HUES64 (cell line): ENCODE results near the gene TPPP2.
A peak's percentile ranks its signal among the peaks of the same experiment; 100 is the strongest.

ENCODE experiments used
- H3K27ac ChIP-seq: 2 replicates; pipeline ENCODE4 v1.7.0; 2013; ENCODE audit warnings: low read depth, low read length, inconsistent platforms
- H3K27me3 ChIP-seq: 2 replicates; pipeline ENCODE4 v1.6.1; 2013; ENCODE audit warnings: mild to moderate bottlenecking, low read length; ENCODE audit not compliant: insufficient read depth
- H3K36me3 ChIP-seq: 2 replicates; pipeline ENCODE4 v1.6.1; 2013; ENCODE audit warnings: mild to moderate bottlenecking, low read length; ENCODE audit not compliant: insufficient read depth
- H3K4me1 ChIP-seq: 2 replicates; pipeline ENCODE4 v1.6.1; 2013; ENCODE audit warnings: mild to moderate bottlenecking, low read length, moderate library complexity; ENCODE audit not compliant: insufficient read depth
- H3K4me3 ChIP-seq: 2 replicates; pipeline ENCODE4 v1.5.1; 2013; ENCODE audit warnings: mild to moderate bottlenecking, low read length, moderate library complexity
- H3K9ac ChIP-seq: 2 replicates; pipeline ENCODE4 v1.6.1; 2013; ENCODE audit warnings: mild to moderate bottlenecking, low read depth, low read length
- H3K9me3 ChIP-seq: 2 replicates; pipeline ENCODE4 v1.6.1; 2013; ENCODE audit warnings: low read depth, low read length; ENCODE audit not compliant: insufficient read depth
- WGBS: fragments of 150-250, 120-280 bp; methylation state at CpG from one replicate; pipeline ENCODE4 v1.1.7; 2013; ENCODE audit warnings: missing lambda C conversion rate; 5-methylcytosine and 5-hydroxymethylcytosine counted together

Gene TPPP2

DNA sequence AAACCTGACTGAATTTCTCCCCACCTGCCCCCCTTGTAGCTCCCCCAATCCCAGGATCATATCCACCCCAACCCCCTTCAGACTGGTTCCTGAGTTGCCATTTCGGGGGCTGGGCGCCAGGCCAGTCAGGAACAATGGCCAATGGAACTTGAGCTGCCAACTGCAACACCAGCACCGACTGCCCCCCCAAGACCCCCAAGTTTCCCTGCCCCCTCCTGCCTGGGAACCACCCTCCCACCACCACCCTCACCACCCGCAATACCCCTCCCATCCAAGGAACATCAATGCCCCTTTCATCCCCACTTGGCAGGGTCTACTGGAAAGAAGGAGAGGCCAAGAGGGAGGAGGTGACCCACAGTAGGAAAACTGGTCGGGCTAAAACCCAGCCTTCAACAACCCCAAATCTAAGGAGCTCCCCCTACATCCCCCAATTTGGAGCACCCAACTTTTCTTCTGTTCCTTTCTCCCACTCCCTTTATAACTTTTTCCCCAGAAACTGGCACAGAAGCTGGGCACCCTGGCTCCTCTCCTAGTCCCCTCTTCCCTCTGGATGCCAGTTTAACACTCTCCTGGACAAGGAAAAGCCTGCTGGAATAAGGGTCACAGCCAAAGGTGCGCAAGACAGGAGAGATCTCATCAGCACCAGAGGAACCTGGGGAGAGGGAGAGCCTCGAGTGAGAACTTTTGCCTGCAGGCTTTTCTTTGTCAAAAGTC is 3.6 kb upstream of the TPPP2 start:
- peaks cover 25% of the 10 kb centered on the region for H3K4me1 ChIP-seq
- whole genome bisulfite sequencing, result 53% methylated on average over 7 of the region's 7 CpGs
- H3K27me3 ChIP-seq, result peaks cover 41% of the 10 kb centered on the region
- H3K36me3 ChIP-seq, result no peaks in the 10 kb centered on the region
- peak overlapping the region; percentile 62 for H3K4me3 ChIP-seq
- H3K9me3 ChIP-seq, result no peaks in the 10 kb centered on the region
- peak overlapping the region; percentile 56; the same call in 1 of the 2 replicates for H3K27ac ChIP-seq
- H3K9ac ChIP-seq, result peak overlapping the region; percentile 59; the same call in 1 of the 2 replicates

DNA sequence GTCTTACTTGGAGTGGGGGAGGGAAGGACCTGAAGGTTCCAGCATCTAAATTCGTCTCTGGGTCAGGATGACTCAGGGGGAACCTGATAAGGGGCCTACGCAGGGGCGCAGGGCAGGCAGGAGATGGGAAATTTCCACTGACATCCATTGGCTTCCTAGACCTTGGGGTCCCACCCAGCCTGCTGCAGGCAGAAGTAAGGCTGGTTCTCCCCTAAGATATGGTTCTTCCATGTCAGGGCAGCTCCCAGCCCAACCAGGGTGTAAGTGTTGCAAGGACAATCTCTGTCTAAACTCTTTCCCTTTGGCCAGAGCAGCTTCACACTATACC is 3.1 kb upstream of the TPPP2 start:
- H3K9ac ChIP-seq, result no peak overlapping the region
- no peak overlapping the region for H3K27ac ChIP-seq
- H3K4me1 ChIP-seq, result peaks cover 25% of the 10 kb centered on the region
- peak overlapping the region; percentile 8; the same call in 1 of the 2 replicates for H3K4me3 ChIP-seq
- WGBS, result 46% methylated on average over 3 of the region's 3 CpGs
- peaks cover 40% of the 10 kb centered on the region for H3K27me3 ChIP-seq
- H3K36me3 ChIP-seq, result no peaks in the 10 kb centered on the region
- no peaks in the 10 kb centered on the region for H3K9me3 ChIP-seq

DNA sequence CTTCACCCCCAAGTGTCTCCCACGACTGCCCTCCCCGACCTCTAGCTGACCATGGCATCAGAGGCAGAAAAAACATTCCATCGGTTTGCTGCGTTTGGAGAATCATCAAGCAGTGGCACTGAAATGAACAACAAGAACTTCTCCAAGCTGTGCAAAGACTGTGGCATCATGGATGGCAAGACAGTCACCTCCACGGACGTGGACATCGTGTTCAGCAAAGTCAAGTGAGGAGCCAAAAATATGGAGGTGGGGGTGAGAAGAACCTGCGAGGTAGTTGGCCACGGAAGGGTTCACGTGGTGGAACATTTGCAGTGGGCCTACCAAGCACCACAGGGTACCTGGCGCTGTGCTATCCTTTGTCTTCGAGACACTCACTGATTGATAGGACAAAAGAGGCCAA is 514 bp downstream of the TPPP2 start:
- Histone ChIP-seq H3K27me3 (peaks cover 14% of the 10 kb centered on the region), H3K27ac (no peak overlapping the region), H3K36me3 (no peaks in the 10 kb centered on the region), H3K4me3 (no peak overlapping the region), H3K4me1 (peaks cover 15% of the 10 kb centered on the region), H3K9ac (no peak overlapping the region), H3K9me3 (no peaks in the 10 kb centered on the region)
- WGBS, result 90% methylated on average over 12 of the region's 12 CpGs

DNA sequence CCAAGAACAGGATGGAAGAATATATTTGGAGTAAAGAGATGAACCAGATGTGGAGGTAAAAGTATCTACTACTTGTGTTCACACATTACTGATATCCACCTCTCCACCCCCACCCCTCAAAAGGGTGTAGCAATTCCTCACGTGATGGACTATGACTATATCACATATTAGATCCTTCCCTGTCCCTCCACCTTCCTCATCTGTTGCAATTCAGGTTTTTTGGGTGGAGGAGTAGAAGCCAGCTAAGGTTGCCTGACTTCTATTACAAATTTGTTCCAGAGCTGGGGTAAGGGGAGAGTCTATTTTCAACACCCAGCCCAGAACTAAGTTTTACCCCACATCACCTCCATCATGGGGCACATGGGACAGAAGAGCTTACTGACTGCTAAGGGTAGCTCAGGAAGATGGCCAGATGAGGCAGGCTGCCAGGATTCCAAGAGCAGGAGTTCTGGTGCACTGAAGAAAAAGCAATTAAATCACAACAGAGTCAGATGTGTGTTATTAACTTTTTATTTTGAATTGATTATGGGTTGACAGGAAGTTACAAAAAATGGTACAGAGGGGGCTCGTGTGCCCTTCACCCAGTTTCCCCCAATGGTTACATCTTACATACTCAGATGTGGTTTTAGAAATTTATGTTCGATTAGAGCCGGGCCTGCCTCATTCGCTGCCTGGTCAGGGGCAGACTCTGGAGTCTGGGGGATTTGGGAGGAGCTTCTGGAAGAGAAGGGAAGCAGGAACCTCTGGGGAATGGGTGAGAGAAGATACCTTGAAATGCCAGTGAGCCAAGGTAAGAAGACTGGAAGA is 2.5 kb downstream of the TPPP2 start:
- no peak overlapping the region for H3K9ac ChIP-seq
- 85% methylated on average over 5 of the region's 5 CpGs for WGBS
- no peak overlapping the region for H3K27ac ChIP-seq
- no peak overlapping the region for H3K4me3 ChIP-seq
- H3K36me3 ChIP-seq, result no peaks in the 10 kb centered on the region
- H3K27me3 ChIP-seq, result peaks cover 6% of the 10 kb centered on the region; the same call in 1 of the 2 replicates
- H3K4me1 ChIP-seq, result no peaks in the 10 kb centered on the region
- no peaks in the 10 kb centered on the region for H3K9me3 ChIP-seq

DNA sequence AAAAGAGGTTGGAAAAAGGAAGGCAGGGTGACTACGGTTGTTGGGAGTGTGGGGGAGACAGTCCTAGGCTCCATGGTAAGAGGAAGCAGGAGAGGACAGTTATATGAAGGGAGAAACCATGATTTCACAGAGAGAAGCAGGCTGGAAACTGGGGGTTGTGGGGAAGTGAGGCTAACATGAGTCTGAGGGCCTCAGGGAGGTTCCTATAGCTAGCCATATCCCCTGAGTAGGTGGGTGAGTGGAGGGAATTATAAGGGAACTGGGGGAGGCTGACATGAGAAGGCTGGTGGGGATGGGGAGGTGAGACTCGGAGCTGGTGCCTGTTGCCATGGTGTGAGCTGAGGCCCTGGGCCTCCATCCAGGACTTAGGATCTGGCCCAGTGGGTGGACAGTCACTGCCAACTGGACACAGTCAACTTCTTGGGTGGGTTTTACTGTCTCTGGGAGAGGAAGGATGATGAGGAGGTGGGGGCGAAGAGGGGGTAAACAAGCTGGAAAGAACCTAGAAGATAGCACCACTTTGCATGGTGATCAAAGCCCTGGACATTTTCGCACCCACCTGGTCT is 3.2 kb downstream of the TPPP2 start:
- WGBS, result 89% methylated on average over 4 of the region's 4 CpGs
- Histone ChIP-seq H3K9me3 (no peaks in the 10 kb centered on the region), H3K27me3 (peaks cover 6% of the 10 kb centered on the region; the same call in 1 of the 2 replicates), H3K36me3 (no peaks in the 10 kb centered on the region), H3K9ac (no peak overlapping the region), H3K27ac (no peak overlapping the region), H3K4me3 (no peak overlapping the region), H3K4me1 (no peaks in the 10 kb centered on the region)

DNA sequence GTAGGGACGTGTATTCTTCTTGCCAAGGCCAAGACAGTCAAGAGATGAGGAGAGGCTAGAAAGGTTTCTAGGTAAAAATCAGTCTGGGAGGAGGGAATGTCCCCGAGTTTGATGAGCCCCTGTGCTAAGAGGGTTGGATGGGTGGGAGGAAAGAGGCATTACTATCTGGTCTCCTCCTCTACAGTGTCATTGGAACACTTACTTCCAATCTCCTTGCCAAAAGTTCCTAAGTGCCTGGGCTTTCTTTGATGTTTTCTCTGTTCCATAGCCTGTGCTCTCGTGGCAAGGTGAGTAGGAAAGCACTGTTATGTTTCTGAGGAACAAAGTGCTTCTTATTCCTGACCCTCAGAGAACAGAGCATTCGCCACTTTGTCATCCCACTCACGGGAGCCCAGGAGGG is 4.7 kb downstream of the TPPP2 start, which contains the start of gene RNASE13:
RNASE13 (minus strand) TSS at position 101 of the 400 bp plus-strand sequence. CDS start 519 bp downstream, outside the sequence.
- no peak within 1 kb of the TSS for H3K27ac ChIP-seq
- peaks cover 6% of the 10 kb centered on the region; the same call in 1 of the 2 replicates for H3K27me3 ChIP-seq
- no peaks in the 10 kb centered on the region for H3K36me3 ChIP-seq
- no peaks in the 10 kb centered on the region for H3K9me3 ChIP-seq
- WGBS, result 86% methylated on average over 5 of the region's 5 CpGs
- H3K4me1 ChIP-seq, result peaks cover 13% of the 10 kb centered on the region
- no peak within 1 kb of the TSS for H3K4me3 ChIP-seq
- no peak within 1 kb of the TSS for H3K9ac ChIP-seq

DNA sequence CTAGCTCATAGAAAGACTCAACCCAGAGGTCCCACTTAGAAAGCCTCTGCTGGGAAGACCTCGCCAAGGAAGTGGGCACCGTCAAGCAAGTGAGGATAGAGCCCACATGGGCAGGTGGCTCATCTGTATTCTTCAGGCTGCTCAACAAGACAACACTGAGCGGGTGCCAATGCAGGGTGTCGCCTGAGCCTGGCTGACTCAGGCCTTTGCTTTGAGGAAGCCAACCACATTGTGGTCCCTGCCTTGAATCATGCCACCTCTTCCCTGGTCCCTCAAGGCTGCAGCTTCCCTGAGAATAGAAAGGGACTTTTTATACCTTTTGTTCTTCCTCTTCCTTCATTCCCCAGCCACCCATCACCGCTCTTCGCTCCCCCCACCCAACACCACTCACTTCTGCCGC is 6.7 kb downstream of the TPPP2 start:
- 90% methylated on average over 7 of the region's 7 CpGs for WGBS
- Histone ChIP-seq H3K4me1 (peaks cover 16% of the 10 kb centered on the region), H3K36me3 (no peaks in the 10 kb centered on the region), H3K4me3 (no peak overlapping the region), H3K27ac (no peak overlapping the region), H3K9ac (no peak overlapping the region), H3K9me3 (no peaks in the 10 kb centered on the region), H3K27me3 (peaks cover 6% of the 10 kb centered on the region; the same call in 1 of the 2 replicates)

DNA sequence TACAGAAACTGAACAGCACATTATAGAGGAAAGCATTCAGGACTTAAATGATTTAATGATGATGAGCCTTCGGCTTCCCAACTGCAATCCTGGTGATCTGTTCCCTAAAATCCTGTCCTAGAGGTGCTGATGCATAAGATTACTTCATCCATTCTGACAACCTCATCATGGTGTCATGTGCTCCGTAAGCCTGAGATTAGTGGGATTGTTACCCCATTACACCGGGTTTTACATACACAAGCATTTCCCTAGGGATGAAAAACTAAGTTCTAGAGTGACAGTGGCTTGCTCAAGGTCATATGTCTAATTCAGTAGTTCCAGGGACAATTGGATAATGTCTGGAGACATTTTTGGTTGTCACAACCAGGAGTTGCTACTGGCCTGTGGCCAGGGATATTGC is 7.1 kb downstream of the TPPP2 start:
- Histone ChIP-seq H3K27ac (no peak overlapping the region), H3K9ac (no peak overlapping the region)
- 98% methylated on average over 3 of the region's 3 CpGs for WGBS

DNA sequence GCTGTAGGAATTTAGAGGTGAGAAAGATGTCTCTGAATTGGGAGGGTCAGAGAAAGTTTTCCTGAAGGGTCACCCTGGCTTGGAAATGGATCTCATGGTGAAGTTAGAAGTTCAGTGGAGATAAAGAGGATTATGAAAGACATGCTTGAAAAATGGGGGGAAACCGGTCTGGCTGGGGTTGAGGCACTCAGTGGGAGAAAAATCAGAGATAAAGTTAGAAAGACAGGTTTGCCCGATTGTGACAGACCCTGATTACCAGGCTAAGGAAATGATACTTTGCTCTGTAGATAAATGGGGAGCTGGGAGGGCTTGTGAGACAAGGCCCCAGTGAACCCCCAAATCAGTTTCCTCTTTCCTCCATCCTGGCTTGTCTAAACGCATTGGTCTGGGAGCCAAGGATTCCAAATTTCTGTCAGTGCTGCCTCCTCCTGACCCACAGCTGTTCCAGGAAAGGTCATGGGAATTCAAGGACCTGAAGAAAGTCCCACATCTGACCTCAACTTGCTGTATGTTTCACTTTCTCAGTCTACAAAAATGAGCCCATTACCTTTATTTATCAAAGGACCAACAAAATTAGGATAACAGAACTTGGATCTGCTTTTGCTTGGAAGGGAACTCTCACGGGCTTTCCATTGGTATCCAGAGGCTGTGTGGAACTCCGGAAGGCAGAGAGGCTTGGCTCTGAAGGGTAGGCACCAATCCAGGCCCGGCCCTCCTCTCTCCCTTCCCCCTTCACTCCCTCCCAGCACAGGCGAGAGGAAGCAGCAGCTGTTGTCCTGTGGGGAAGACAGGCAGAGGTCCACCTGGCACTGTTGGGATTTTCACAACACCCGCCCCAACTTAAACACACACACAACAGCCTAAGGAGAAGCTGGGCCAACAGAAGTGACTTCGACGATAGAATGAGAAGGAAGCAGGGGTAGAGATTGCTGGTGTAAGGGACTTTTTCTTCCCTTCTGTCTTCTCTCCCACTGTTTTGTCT is 8.7 kb downstream of the TPPP2 start:
- WGBS, result 37% methylated on average over 7 of the region's 10 CpGs
- Histone ChIP-seq H3K9me3 (no peaks in the 10 kb centered on the region), H3K9ac (no peak overlapping the region; the same call in 1 of the 2 replicates), H3K27me3 (no peaks in the 10 kb centered on the region), H3K4me1 (peaks cover 16% of the 10 kb centered on the region), H3K27ac (no peak overlapping the region), H3K36me3 (no peaks in the 10 kb centered on the region), H3K4me3 (no peak overlapping the region)

More for the DNA sequence above, 7.1 kb downstream of the TPPP2 start:
- Histone ChIP-seq H3K36me3 (no peaks in the 10 kb centered on the region), H3K27me3 (peaks cover 4% of the 10 kb centered on the region; the same call in 1 of the 2 replicates), H3K4me1 (peaks cover 16% of the 10 kb centered on the region), H3K9me3 (no peaks in the 10 kb centered on the region), H3K4me3 (no peak overlapping the region)

DNA sequence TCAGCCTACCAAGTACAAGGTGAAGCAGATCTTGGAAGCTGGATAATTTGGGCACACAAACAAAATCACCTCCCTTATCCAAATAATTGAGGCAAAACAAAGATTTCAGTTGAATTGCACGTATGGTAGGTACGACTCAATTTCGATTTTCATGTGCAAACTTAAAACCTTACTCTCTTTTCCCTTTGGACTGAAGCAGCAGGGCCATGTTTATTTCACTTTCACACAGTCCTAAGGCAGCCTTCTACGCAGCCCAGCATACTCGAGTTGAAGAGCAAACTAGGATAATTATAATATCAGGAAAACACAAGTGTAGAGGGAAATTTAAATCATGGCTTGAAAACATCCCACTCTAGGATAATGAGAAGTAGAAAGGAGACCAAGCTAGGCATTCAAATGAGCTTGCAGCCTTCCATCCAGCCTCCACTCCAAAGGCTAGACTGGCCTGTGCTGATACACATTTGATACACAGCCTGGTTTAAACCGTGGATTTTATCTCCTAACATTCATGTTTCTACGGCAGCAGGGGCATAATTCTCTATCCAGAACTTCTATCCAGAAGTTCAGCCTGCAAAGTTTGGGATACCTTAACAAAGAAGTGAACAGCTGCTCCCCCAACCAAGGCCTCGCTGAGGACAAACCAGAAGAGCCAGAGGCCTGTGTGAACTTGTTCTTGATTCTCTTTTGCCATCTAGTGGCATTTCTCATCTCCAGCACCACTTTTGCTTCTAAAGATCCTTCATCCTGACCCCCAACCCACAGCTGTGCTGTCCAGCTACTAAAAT is 9.8 kb downstream of the TPPP2 start:
- Histone ChIP-seq H3K27me3 (no peaks in the 10 kb centered on the region), H3K36me3 (no peaks in the 10 kb centered on the region), H3K27ac (no peak overlapping the region), H3K9me3 (no peaks in the 10 kb centered on the region), H3K4me1 (peaks cover 16% of the 10 kb centered on the region), H3K9ac (no peak overlapping the region), H3K4me3 (no peak overlapping the region)
- WGBS, result 61% methylated on average over 6 of the region's 8 CpGs
